GM18498 (cell line): ENCODE data around the gene PRRT3.
"Not testable (repeated sequence)": the region's sequence is repeated elsewhere in the genome, so short reads cannot be mapped to it uniquely, and the experiment has no call there.

Experiments
- ATAC-seq: cut with Tn5 transposase; IDR thresholded peaks from one replicate; pipeline ENCODE4 v1.9.1; 2021; ENCODE audit warnings: mild to moderate bottlenecking, moderate library complexity; ENCODE audit not compliant: unreplicated experiment

PRRT3 gene

DNA sequence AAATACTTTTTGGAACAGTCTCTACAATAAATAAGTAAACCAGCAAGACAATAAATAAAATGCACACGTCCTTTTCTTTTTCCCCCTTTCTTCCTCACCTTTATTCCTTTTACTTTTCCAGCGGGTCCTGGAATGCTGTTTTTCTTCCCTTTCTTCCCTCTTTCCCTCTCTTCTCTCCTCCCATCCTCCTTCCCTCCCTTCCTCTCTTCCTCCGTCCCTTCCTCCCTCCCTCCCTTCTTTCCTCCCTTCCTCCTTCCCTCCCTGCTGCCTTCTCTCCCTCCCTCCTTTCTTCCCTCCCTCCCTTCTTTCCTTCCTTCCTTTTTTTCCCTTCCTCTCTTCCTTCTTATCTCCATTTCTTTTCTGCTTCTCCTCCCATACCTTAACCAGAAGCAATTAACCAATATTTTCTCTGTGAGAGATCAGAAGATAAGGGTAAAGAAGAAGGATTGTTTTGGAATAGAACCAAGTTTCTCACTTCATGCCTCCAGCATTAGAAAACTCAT lies 52.9 kb downstream of the PRRT3 start:
- no peak for ATAC-seq

DNA sequence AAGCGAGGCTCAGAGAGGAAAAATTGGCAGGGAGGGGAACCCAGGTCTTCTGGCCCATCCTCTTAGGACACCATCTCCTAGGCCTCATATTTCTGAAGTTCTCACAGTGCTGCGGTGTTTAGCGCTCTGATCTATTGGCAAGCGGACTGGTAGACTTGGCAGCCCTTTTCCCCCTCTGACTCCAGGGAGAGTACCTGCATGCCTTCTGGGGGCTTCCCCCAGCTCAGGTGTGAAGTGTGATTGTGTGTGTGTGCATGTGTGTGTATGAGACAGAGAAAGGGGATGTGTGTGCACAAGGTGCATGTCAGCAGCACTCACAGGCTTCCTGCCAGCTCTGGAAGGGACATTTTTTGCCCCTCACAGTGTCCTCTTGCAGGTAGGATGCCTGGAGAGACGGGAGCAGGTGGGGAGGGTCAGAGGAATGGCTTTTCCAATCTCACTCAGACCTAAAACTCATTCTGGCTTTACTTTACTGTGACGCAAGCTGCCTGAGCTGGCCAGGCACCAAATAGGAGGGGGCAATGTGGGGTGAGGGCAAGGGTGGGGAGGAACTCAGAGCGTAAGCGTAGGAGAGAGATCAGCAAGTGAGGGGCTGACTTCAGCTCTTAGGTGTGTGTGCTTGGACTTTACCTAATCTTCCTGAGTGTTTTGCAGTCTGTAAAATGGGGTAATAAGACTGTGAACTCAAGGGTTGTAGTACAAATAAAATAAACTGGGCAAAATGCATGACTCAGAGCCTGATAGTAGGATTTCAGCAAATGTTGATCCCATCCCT lies 53.6 kb downstream of the PRRT3 start:
- ATAC-seq = no peak

DNA sequence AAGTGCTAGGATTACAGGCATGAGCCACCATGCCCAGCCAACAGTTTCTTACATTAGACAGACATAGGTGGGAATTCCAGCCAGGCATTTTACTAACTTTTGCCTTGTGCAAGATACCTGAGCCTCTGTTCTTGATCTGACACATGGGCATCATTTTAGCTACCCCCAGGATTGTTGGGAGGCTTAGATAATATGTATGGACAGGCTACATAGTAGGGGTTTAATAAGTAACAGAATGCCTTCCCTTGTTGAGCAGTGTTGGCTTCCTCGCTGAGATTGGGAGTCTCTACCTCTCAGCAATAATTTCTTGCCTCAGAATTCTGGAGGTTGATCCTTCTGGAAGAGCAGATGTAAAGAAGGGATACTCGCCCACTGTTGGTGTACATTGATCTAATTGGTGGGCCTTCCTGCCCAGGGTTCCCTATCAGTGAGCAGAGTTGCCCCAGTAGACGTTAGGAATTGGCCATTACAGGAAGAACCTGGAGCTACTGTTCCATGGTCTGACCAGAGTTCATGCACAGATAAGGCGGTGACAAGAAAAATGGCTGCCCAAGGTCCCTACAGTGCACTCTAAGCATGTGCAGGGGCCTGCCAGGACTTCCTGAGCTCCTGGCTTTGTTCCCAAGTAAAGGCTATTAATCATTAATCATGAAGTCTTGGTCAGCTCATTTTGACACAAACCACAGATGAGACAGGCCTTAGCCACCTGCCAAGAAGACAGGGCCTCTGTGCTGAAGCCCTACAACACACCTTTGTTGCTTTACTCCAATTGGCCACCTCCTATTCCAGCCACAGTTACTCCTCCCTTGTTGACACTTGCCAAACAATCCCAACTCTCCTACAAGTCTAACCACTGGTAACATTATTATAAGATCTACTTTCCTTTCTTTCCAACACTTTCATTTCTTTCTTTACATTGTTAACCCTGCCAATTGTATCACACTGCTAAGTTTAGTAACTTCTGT lies 54.5 kb downstream of the PRRT3 start:
- ATAC-seq = no peak

DNA sequence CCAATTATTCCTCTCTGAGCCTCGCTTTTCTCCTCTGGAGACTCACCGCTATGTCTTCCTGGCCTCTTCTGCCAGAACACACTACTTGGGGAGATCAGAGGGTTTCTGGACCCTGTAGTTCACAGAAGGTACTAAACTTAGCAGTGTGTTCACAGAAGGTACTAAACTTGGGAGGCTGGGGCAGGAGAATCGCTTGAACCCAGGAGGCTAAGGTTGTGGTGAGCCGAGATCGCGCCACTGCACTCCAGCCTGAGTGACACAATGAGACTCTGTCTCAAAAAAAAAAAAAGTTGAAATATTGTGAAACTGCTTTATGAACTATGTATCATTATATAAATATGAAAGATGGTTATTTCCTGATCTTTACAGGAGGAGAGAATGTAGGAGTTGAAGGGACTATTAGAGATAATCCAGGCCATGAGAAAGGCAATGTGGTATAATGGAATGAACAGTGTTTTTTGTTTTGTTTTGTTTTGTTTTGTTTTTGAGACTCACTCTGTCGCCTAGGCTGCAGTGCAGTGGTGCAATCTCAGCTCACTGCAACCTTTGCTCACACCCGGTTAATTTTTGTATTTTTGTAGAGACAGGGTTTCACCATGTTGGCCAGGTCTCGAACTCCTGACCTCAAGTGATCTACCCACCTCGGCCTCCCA lies 55.3 kb downstream of the PRRT3 start:
- ATAC-seq = not testable (repeated sequence)

DNA sequence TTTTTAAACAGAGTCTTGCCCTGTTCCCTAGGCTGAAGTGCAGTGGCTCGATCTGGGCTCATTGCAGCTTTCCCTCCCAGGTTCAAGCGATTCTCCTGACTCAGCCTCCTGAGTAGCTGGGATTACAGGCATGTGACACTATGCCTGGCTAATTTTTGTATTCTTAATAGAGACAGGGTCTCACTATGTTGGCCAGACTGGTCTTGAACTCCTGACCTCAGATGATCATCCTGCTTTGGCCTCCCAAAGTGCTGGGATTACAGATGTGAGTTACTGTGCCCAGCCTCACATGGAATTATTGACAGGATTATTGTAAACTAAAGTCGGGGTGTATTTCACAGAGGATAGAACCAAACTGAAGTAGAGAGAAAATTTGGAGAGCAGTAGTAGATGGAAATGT lies 56.5 kb downstream of the PRRT3 start:
- not testable (repeated sequence) for ATAC-seq
